ENCODE results near the gene RFC2. TPM values are rescaled to one million over a fixed set of nuclear protein-coding genes. Genes with fewer than 3 reads are reported as not detected.

Gene RFC2
- total RNA-seq, 2 donors from 2014 or later: 15.6 to 21.9 TPM

- WGBS: 91% methylated on average over 5 of the region's 5 CpGs
- intact Hi-C loops (cut with DNase I): no loop called here
- no peak overlapping the region for H3K4me3 ChIP-seq
- no peak overlapping the region for H3K27ac ChIP-seq
- TF ChIP-seq CTCF (IDR thresholded peaks at IDR 0.05) (no peak), POLR2AphosphoS5 (IDR thresholded peaks at IDR 0.05) (no peak), POLR2A (IDR thresholded peaks at IDR 0.05) (no peak)
- peaks cover 9% of the 10 kb centered on the region for H3K4me1 ChIP-seq (replicated peaks)
- no peaks in the 10 kb centered on the region for H3K9me3 ChIP-seq
- H3K27me3 ChIP-seq (replicated peaks; ENCODE audit: insufficient read depth): no peaks in the 10 kb centered on the region
- DNase-seq (ENCODE audit: low spot score): no peak
- H3K36me3 ChIP-seq: no peaks in the 10 kb centered on the region
Measured at GRCh38 chr7:74291535-74291934, 37.3 kb upstream of the RFC2 start.

- H3K9me3 ChIP-seq: no peaks in the 10 kb centered on the region
- no peak for DNase-seq (ENCODE audit: low spot score)
- H3K36me3 ChIP-seq: no peaks in the 10 kb centered on the region
- no peak overlapping the region for H3K27ac ChIP-seq
- intact Hi-C loops (cut with DNase I): no loop called here
- 38% methylated on average over 10 of the region's 10 CpGs for WGBS
- no peak for TF ChIP-seq CTCF (IDR thresholded peaks at IDR 0.05)
- TF ChIP-seq POLR2A (IDR thresholded peaks at IDR 0.05): no peak
- TF ChIP-seq POLR2AphosphoS5 (IDR thresholded peaks at IDR 0.05): no peak
- peak overlapping the region in 1 of 2 donors; percentile 74 for H3K4me3 ChIP-seq
- H3K27me3 ChIP-seq (replicated peaks; ENCODE audit: insufficient read depth): no peaks in the 10 kb centered on the region
- peaks cover 9% of the 10 kb centered on the region for H3K4me1 ChIP-seq (replicated peaks)
Measured at GRCh38 chr7:74290981-74291441, 36.8 kb upstream of the RFC2 start.

- intact Hi-C loops (cut with DNase I): no loop called here
- TF ChIP-seq CTCF (IDR thresholded peaks at IDR 0.05): no peak
- TF ChIP-seq POLR2AphosphoS5 (IDR thresholded peaks at IDR 0.05): no peak
- TF ChIP-seq POLR2A (IDR thresholded peaks at IDR 0.05): no peak
- 9% methylated on average over 9 of the region's 9 CpGs for WGBS
- H3K27me3 ChIP-seq (replicated peaks; ENCODE audit: insufficient read depth): no peaks in the 10 kb centered on the region
- DNase-seq (ENCODE audit: low spot score): no peak
- H3K27ac ChIP-seq: peak overlapping the region in 1 of 2 donors; percentile 68
- peaks cover 9% of the 10 kb centered on the region for H3K4me1 ChIP-seq (replicated peaks)
- H3K4me3 ChIP-seq: peak overlapping the region; percentile 74 to 80
- no peaks in the 10 kb centered on the region for H3K9me3 ChIP-seq
- H3K36me3 ChIP-seq: no peaks in the 10 kb centered on the region
Measured at GRCh38 chr7:74290553-74290950, 36.4 kb upstream of the RFC2 start.

GRCh38 chr7:74289659-74290552, 35.7 kb upstream of the RFC2 start:
- intact Hi-C loops (cut with DNase I): loop anchor here (2.0 kb wide), 1 partner anchor 19 kb away; no protein-coding TSS in a partner anchor
- no peaks in the 10 kb centered on the region for H3K27me3 ChIP-seq (replicated peaks; ENCODE audit: insufficient read depth)
- DNase-seq (ENCODE audit: low spot score): no peak
- TF ChIP-seq CTCF (IDR thresholded peaks at IDR 0.05): no peak
- TF ChIP-seq POLR2A (IDR thresholded peaks at IDR 0.05): no peak
- no peak for TF ChIP-seq POLR2AphosphoS5 (IDR thresholded peaks at IDR 0.05)
- H3K4me1 ChIP-seq (replicated peaks): peaks cover 9% of the 10 kb centered on the region
- H3K36me3 ChIP-seq: no peaks in the 10 kb centered on the region
- H3K9me3 ChIP-seq: no peaks in the 10 kb centered on the region
- under 1% methylated on average over 55 of the region's 60 CpGs for WGBS
- peak overlapping the region; percentile 74 to 80 for H3K4me3 ChIP-seq
- H3K27ac ChIP-seq: peak overlapping the region; percentile 68 to 69

Data from prostate gland (tissue), 2 donors.